ENCODE results near the gene UBR4.

UBR4 gene

DNA sequence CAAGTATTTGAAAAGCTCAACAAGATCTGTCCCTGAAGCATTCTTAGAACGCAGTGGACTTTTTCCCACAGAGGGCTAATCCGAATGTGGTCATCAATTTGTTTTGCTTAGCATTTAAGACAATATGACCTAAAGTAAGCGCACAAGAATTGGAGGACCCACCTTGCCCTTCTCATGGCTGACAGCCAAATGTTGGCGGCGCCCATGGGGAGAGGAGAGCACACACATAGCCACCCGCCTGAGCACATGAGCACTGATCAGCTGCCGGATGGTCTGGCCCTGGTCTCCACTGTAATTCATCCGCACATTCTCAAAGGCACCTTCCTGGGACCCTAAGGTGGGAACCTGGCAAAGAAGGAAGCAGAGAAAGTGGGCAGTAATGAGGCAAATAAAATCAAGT lies 52.4 kb downstream of the UBR4 start:
- no peak for DNase-seq (ENCODE audit: low read depth)
- TF ChIP-seq, protein P1, sequence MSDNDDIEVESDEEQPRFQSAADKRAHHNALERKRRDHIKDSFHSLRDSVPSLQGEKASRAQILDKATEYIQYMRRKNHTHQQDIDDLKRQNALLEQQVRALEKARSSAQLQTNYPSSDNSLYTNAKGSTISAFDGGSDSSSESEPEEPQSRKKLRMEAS (IDR thresholded peaks at IDR 0.05; ENCODE audit: low read depth, low read length) = no peak
- no peak for TF ChIP-seq MYC (IDR thresholded peaks at IDR 0.05; ENCODE audit: low read depth, low read length)
- TF ChIP-seq POLR2A (IDR thresholded peaks at IDR 0.05; ENCODE audit: extremely low read depth, insufficient read length) = no peak
- TF ChIP-seq, protein P2, sequence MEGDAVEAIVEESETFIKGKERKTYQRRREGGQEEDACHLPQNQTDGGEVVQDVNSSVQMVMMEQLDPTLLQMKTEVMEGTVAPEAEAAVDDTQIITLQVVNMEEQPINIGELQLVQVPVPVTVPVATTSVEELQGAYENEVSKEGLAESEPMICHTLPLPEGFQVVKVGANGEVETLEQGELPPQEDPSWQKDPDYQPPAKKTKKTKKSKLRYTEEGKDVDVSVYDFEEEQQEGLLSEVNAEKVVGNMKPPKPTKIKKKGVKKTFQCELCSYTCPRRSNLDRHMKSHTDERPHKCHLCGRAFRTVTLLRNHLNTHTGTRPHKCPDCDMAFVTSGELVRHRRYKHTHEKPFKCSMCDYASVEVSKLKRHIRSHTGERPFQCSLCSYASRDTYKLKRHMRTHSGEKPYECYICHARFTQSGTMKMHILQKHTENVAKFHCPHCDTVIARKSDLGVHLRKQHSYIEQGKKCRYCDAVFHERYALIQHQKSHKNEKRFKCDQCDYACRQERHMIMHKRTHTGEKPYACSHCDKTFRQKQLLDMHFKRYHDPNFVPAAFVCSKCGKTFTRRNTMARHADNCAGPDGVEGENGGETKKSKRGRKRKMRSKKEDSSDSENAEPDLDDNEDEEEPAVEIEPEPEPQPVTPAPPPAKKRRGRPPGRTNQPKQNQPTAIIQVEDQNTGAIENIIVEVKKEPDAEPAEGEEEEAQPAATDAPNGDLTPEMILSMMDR (IDR thresholded peaks at IDR 0.05; ENCODE audit: low read depth, low read length) = no peak
- H3K4me3 ChIP-seq (ENCODE audit: low read depth, low read length) = no peak overlapping the region

DNA sequence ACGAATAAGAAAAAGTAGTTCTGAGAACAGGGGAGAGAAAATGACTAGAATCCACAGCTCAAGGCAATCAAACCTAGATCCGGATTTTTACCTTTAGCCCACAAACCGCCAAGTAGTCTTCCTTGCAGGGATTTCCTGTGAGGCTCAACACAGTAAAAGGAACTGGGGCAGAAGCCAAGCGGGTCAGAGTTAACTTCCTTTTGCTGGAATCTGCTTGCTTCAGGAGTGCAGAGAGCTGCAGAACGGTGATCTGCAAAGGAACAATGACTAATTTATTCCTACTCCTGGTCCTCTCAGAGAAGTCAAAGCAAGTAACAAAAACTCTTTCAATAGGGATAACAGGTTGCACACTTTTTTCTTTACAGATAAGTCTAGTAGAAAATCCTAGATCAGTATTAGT lies 53.4 kb downstream of the UBR4 start:
- TF ChIP-seq, protein P1 (IDR thresholded peaks at IDR 0.05; ENCODE audit: low read depth, low read length) = no peak
- TF ChIP-seq MYC (IDR thresholded peaks at IDR 0.05; ENCODE audit: low read depth, low read length) = no peak
- TF ChIP-seq, protein P2 (IDR thresholded peaks at IDR 0.05; ENCODE audit: low read depth, low read length) = no peak
- TF ChIP-seq POLR2A (IDR thresholded peaks at IDR 0.05; ENCODE audit: extremely low read depth, insufficient read length) = no peak
- DNase-seq (ENCODE audit: low read depth) = no peak
- H3K4me3 ChIP-seq (ENCODE audit: low read depth, low read length) = no peak overlapping the region

DNA sequence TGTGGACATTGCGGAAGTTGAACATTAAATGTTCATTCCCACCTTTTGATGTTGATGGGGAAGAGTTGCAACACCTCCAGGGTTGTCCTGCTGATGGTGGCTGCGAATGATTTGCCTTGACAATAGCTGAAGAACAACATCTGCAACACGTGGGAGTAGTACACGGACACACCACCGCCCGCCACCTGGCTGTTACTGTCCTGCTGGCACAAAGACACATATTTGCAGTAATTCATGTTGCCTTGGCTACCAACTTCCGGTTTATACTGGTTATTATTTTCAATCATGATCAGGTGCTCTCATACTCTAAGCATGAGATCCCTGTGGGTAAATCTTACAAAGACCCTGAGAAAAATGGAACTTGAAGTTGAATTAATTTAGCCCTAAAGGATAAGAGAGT lies 55.2 kb downstream of the UBR4 start:
- H3K4me3 ChIP-seq (ENCODE audit: low read depth, low read length) = no peak overlapping the region
- TF ChIP-seq, protein P2 (IDR thresholded peaks at IDR 0.05; ENCODE audit: low read depth, low read length) = no peak
- no peak for TF ChIP-seq MYC (IDR thresholded peaks at IDR 0.05; ENCODE audit: low read depth, low read length)
- TF ChIP-seq POLR2A (IDR thresholded peaks at IDR 0.05; ENCODE audit: extremely low read depth, insufficient read length) = no peak
- TF ChIP-seq, protein P1 (IDR thresholded peaks at IDR 0.05; ENCODE audit: low read depth, low read length) = no peak
- DNase-seq (ENCODE audit: low read depth) = no peak

DNA sequence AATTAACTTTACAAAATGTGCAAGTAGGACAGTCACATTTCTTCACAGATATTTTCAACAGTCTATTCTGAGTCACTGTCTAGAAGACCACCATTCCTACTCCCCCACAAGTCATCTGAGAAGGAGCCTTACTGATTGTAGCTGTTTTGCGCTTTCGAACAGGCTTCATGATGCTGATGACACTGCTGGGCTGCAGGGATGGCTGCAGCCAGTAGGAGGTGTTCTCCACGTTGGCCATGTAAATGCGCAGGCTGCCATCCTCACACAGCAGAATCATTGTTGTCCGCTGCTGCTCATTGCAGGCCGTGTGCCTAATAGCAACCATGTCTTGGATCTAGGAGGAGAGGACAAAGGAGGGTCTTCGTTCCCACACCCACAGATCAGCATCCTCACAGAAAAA lies 56.9 kb downstream of the UBR4 start:
- no peak overlapping the region for H3K4me3 ChIP-seq (ENCODE audit: low read depth, low read length)
- TF ChIP-seq, protein P2 (IDR thresholded peaks at IDR 0.05; ENCODE audit: low read depth, low read length) = peak; percentile 9
- no peak for TF ChIP-seq POLR2A (IDR thresholded peaks at IDR 0.05; ENCODE audit: extremely low read depth, insufficient read length)
- TF ChIP-seq, protein P1 (IDR thresholded peaks at IDR 0.05; ENCODE audit: low read depth, low read length) = no peak
- DNase-seq (ENCODE audit: low read depth) = peak; percentile 2

DNA sequence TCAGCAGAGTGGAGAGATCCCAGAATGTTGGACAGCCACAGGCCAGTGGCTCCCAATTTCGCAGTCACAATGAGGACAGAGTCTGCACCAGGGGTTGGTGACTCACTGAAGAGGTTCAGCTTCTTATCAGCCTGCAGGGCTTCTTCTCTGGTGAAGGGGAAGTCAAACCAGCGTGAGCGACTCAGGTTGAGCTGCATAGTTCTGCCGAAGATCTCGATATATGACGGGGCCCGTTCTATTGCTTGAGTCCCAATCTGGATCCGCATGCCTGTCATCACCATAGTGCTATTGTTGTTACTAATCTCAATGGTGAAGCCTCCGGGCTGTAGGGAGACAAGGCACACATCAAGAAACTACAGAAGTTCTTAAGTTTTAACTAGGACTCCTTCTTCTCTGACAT lies 58.5 kb downstream of the UBR4 start:
- H3K4me3 ChIP-seq (ENCODE audit: low read depth, low read length) = no peak overlapping the region
- DNase-seq (ENCODE audit: low read depth) = no peak
- TF ChIP-seq POLR2A (IDR thresholded peaks at IDR 0.05; ENCODE audit: extremely low read depth, insufficient read length) = no peak
- TF ChIP-seq, protein P1 (IDR thresholded peaks at IDR 0.05; ENCODE audit: low read depth, low read length) = no peak
- no peak for TF ChIP-seq MYC (IDR thresholded peaks at IDR 0.05; ENCODE audit: low read depth, low read length)
- TF ChIP-seq, protein P2 (IDR thresholded peaks at IDR 0.05; ENCODE audit: low read depth, low read length) = no peak

DNA sequence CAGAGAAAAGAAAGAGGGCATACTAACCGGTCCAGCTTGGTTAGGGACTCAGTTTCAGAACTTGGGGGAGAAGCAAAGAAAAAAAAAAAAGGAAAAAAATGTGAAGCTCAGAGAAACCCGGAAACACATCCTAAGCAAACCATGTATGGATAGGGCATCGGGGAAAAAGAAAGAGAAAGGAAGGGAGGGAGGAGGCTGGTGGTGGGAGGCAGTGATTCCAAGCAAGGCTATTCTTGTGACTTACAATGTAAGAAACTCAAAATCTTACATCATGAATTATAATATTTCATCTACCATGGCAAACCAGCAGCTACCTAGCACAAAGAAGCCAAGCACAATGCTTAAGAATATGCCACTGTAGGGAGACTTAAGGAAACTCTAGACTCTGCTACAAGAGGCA lies 60.3 kb downstream of the UBR4 start:
- no peak for DNase-seq (ENCODE audit: low read depth)
- TF ChIP-seq, protein P2 (IDR thresholded peaks at IDR 0.05; ENCODE audit: low read depth, low read length) = no peak
- TF ChIP-seq MYC (IDR thresholded peaks at IDR 0.05; ENCODE audit: low read depth, low read length) = no peak
- no peak for TF ChIP-seq POLR2A (IDR thresholded peaks at IDR 0.05; ENCODE audit: extremely low read depth, insufficient read length)
- TF ChIP-seq, protein P1 (IDR thresholded peaks at IDR 0.05; ENCODE audit: low read depth, low read length) = no peak
- no peak overlapping the region for H3K4me3 ChIP-seq (ENCODE audit: low read depth, low read length)
